Measurements from ENCODE around the gene STK33. TPM values are rescaled to one million over a fixed set of nuclear protein-coding genes. Genes with fewer than 3 reads are reported as not detected.

The STK33 gene
- total RNA-seq, 1 donor from 2014 or later, result 25.9 TPM

- no peak for DNase-seq
- peak; percentile 39 for ATAC-seq (ENCODE audit: poor library complexity)
- intact Hi-C loops (cut with DNase I), result loop anchor here (5.0 kb wide), 2 partner anchors 229 to 344 kb away; no protein-coding TSS in a partner anchor
These were observed 27.3 kb downstream of the STK33 start for GRCh38 chr11:8566613-8567210.

- intact Hi-C loops (cut with DNase I), result no loop called here
- ATAC-seq (ENCODE audit: poor library complexity), result no peak
These were observed 29.5 kb downstream of the STK33 start for GRCh38 chr11:8564526-8564925.

GRCh38 chr11:8561461-8561860, 32.6 kb downstream of the STK33 start:
- no peak for DNase-seq
- intact Hi-C loops (cut with DNase I), result no loop called here
- no peak for ATAC-seq (ENCODE audit: poor library complexity)

More at GRCh38 chr11:8564526-8564925, 29.5 kb downstream of the STK33 start:
- DNase-seq, result no peak

DNA sequence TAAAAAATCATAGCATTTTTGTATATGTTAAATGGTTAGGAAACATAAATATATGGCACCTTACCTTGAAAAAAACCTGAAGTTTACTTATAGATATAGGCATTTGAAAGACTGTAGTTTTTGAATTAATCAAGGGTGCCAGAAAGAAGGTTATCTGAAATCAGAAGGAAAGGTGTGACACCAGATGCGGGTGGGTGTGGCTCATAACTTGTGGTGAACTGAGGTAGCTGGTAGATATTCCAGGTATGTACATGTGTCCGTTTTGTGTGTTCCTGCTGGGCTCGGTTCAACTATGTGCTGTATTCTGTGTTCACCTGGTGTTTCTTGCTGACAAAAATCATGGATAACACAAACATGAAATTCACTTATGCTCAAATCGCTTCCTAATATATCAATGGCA, 35.6 kb downstream of the STK33 start:
- intact Hi-C loops (cut with DNase I), result no loop called here
- no peak for ATAC-seq (ENCODE audit: poor library complexity)
- no peak for DNase-seq

DNA sequence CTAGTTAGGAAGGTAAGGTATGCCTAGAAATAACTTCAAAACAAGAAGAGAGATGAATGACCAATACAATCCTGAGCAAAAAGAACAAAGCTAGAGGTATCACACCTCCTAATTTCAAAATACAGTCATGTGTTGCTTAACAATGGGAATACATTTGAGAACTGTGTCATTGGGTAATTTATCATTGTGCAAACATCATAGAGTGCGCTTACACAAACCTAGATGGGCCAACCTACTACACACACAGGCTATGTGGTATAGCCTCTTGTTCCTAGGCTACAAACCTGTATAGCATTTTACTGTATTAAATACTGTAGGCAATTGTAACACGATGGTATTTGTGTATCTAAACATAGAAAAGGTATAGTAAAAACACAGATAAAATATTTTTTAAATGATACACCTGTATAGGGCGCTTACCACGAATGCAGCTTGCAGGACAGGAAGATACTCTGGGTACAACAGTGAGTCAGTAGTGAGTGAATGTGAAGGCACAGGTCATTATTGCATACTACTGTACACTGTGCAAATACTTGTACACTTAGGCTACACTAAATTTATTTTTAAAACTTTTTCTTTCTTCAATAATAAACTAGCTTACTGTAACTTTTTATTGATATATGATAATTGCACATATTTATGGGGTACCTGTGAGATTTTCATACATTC, 48.2 kb downstream of the STK33 start:
- no peak for ATAC-seq (ENCODE audit: poor library complexity)
- intact Hi-C loops (cut with DNase I), result no loop called here
- DNase-seq, result no peak

- ATAC-seq (ENCODE audit: poor library complexity) (no peak), DNase-seq (no peak)
- intact Hi-C loops (cut with DNase I), result no loop called here
These were observed 49.2 kb downstream of the STK33 start for GRCh38 chr11:8544807-8545206.

GRCh38 chr11:8543278-8543677, 50.8 kb downstream of the STK33 start:
- ATAC-seq (ENCODE audit: poor library complexity), result no peak
- no peak for DNase-seq
- intact Hi-C loops (cut with DNase I), result no loop called here

GRCh38 chr11:8541448-8541847, 52.6 kb downstream of the STK33 start:
- DNase-seq, result no peak
- intact Hi-C loops (cut with DNase I), result no loop called here
- no peak for ATAC-seq (ENCODE audit: poor library complexity)

DNA sequence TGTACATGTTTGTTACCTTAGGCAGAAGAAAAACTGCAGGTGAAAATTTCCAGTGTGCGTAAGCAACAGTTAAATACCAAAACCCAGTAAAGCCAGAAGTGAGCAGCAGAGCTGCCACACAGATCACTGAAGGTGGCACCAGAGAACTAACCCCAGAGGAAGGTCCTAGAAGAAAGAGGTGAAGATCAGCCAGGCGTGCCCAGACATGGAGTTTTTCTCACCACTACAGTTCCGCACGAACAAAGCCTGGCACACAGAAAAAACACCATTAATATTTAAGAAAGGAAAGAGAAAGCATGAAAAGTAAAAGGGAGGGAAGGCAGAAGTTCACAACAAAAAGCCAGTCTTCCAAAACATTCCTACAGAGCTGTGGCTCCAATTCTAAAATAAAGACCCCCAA, 60.7 kb downstream of the STK33 start:
- ATAC-seq (ENCODE audit: poor library complexity) (no peak), DNase-seq (no peak)
- intact Hi-C loops (cut with DNase I), result no loop called here

GRCh38 chr11:8532475-8532874, 61.6 kb downstream of the STK33 start:
- intact Hi-C loops (cut with DNase I), result no loop called here
- ATAC-seq (ENCODE audit: poor library complexity) (no peak), DNase-seq (no peak)

GRCh38 chr11:8531982-8532381, 62.0 kb downstream of the STK33 start:
- no peak for ATAC-seq (ENCODE audit: poor library complexity)
- intact Hi-C loops (cut with DNase I), result no loop called here
- DNase-seq, result no peak

DNA sequence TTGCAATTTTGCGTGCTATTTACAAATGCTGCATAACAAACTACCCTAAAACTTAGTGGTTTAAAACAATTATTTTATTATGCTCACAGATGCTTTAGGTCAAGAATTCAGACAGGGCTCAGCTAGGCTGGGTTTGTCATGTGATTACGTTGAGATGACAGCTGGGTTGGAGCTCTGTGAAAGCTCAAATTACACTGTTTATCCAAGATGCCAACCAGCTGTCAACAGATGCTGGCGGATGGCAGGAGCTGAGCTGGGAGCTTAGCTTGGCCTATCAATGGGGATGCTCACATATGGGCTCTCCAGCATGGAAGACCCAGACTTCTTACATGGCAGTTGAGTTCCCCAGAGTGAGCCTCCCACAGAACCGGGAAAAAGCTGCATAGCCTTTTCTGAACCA, 62.7 kb downstream of the STK33 start:
- peak; percentile 96 for ATAC-seq (ENCODE audit: poor library complexity)
- intact Hi-C loops (cut with DNase I), result no loop called here
- DNase-seq, result peak; percentile 42

DNA sequence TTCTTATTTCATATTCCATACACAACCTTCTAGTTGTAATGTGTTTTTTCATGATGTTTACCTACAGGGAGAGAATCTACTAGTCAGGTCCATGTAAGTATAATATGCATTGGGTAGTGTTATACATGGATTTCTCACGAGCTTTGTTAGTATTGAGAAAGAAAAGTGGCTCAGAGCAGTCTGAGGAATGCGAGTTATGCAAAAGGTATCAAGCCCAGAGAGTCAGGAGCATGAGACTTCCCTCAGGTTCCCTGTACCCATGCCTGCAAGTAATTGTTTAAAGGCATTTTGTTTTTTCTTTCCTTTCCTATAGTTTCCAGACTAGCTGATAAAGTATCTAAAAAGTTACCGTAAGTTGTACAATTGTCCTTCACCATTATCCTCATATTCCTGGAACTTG, 66.1 kb downstream of the STK33 start:
- intact Hi-C loops (cut with DNase I), result no loop called here
- ATAC-seq (ENCODE audit: poor library complexity) (no peak), DNase-seq (no peak)

DNA sequence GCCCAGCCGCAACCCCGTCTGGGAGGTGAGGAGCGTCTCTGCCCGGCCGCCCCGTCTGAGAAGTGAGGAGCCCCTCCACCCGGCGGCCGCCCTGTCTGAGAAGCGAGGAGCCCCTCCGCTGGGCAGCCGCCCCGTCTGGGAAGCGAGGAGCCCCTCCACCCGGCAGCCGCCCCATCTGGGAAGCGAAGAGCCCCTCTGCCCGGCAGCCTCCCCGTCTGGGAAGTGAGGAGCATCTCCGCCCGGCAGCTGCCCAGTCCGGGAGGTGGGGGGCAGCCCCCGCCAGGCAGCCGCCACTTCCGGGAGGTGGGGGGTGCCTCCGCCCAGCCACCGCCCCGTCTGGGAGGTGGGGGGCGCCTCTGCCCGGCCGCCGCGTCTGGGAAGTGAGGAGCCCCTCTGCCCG, 70.6 kb downstream of the STK33 start:
- no peak for ATAC-seq (ENCODE audit: poor library complexity)
- no peak for DNase-seq
- intact Hi-C loops (cut with DNase I), result no loop called here

DNA sequence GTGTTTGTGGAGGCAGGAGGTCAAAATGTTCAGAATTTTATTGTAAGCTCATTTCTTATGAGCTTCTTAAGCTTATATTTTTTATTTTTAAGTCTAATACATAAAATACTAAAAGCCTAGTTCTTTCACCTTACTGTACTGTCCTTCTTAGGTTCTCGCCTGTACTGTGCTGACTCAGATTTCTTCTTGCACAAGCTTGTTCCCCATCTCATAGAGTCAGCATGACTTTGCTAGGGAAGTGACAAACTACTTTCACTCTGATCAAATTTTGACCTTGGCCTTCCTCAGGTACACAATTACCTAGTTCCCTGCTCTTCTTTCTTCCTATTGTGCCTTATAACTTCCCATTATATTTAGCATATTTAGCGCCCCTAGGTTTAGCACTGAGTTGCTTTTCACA, 81.5 kb downstream of the STK33 start:
- ATAC-seq (ENCODE audit: poor library complexity) (no peak), DNase-seq (no peak)
- intact Hi-C loops (cut with DNase I), result no loop called here

DNA sequence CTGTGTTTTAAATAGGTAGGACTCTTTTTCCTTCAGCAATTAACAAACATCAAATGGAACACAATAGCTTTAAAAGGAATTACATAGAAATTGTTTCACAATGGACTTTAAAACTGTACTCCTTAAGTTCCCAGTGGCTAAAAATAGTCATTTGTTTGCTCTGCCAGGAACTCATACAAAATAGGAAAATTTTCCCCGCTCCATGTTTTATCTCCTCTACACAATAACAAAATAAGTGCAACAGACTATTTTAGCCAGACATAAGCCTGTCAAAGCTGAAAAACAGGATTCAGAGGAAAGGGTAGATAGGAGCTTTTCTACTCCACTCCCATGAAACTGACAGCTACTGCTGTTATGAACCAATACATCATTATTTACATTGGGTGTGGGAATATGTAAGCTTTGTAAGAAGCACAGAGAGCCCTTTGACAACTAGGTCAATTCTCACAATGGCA, 90.1 kb downstream of the STK33 start:
- no peak for DNase-seq
- no peak for ATAC-seq (ENCODE audit: poor library complexity)
- intact Hi-C loops (cut with DNase I), result no loop called here

GRCh38 chr11:8501836-8502235, 92.2 kb downstream of the STK33 start:
- DNase-seq (no peak), ATAC-seq (ENCODE audit: poor library complexity) (no peak)
- intact Hi-C loops (cut with DNase I), result no loop called here

- ATAC-seq (ENCODE audit: poor library complexity), result no peak
- intact Hi-C loops (cut with DNase I), result no loop called here
These were observed 105.6 kb downstream of the STK33 start for GRCh38 chr11:8488395-8488794.

DNA sequence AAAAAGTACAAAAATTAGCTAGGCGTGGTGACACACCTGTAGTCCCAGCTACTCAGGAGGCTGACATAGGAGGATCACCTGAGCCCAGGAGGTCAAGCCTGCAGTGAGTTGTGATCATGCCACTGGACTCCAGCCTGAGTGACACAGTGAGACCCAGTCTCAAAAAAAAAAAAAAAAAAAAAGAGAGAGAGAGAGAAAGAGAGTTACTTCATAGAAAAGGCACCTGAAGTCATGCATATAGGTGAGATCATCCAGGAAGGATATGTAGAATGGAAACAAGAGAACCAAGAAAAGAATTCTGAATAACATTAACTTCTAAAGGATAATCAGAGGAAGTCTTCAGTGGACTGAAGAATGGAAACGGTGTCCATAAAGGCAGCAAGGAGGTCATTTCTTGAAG, 106.8 kb downstream of the STK33 start:
- DNase-seq (no peak), ATAC-seq (ENCODE audit: poor library complexity) (no peak)
- intact Hi-C loops (cut with DNase I), result no loop called here

More at GRCh38 chr11:8488395-8488794, 105.6 kb downstream of the STK33 start:
- DNase-seq, result no peak

- DNase-seq (no peak), ATAC-seq (ENCODE audit: poor library complexity) (no peak)
- intact Hi-C loops (cut with DNase I), result no loop called here
These were observed 109.8 kb downstream of the STK33 start for GRCh38 chr11:8484251-8484650.

DNA sequence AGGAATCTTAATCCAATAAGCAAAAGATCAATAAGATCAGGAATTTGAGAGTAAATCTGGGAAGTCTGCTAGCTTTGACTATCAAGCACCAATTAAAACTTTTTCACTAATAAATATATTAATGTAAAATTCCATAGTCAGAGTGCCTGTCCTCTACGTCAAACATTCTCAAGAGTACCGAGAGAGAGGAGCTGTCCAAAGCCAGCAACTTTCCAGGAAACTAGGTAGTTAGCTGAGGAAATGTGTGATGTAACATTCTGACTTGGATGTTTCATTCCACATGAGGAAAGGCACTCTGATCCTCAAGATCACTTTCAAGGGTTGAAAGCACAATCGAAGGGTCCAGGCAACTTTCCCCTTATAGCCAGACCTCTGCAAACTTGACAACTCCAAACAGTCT, 113.2 kb downstream of the STK33 start:
- no peak for ATAC-seq (ENCODE audit: poor library complexity)
- intact Hi-C loops (cut with DNase I), result no loop called here
- no peak for DNase-seq
